ENCODE results near the gene LINGO3. TPM values are rescaled to one million over a fixed set of nuclear protein-coding genes. Genes with fewer than 3 reads are reported as not detected.

The LINGO3 gene
- total and polyA plus RNA-seq, 10 donors = 0.26 to 2.6 (median 0.76) TPM

DNA sequence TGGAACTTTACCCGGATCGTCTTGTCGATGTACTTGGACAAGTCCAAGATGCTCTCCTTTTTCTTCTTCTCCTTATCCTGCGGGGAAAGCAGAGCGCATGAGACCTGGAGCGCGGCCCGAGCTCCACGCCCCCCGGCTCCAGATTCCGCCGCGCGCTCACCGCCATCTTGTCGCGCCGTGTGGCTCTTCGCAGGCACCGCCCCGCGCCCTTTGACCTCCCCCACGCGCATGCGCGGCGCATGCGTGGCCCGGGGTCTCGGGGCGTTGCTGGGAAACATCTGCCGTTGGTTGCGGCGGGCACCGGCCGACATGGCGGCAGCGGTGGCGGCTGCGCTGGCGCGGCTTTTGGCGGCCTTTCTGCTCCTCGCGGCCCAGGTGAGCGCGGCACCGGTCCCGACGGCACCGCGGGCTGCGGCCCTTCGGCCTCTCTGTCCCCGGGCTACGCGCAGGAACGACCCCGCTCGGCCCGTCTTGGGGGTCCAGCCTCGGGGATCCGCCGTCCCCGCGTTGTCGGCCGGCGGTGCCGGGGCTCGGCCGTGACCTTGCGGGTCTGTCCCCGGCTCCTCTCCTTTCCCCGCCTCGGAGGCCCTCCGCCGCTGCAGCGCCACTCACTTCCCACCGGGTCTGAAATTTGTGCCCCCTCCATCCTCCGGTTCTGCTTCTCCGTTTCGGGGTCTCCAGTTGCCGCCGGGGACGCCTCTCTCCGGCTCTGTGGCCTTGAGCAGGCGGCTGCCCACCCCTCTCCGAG, 20.6 kb upstream of the LINGO3 start, which contains the start of the genes LSM7 and SPPL2B:
Gene LSM7, minus strand, starts transcription at position 186 of the 748 bp plus-strand sequence. Its CDS starts 20 bp downstream, at position 166.
Gene SPPL2B, plus strand, starts transcription at position 284 of the 748 bp plus-strand sequence. Its CDS starts 26 bp downstream, at position 310.
- Histone ChIP-seq H3K27ac (peak within 1 kb of the TSS; percentile 51 to 89 (median 82)), H3K36me3 (peaks cover 0 to 35% (median 14%) of the 10 kb centered on the region in 6 donors), H3K4me3 (peak within 1 kb of the TSS; percentile 66 to 99 (median 94)), H3K9me3 (no peaks in the 10 kb centered on the region), H3K4me1 (peaks cover 32 to 93% (median 85%) of the 10 kb centered on the region in 6 donors), H3K27me3 (replicated peaks in 1 of 7) (no peaks in the 10 kb centered on the region)
- TF ChIP-seq POLR2A (IDR thresholded peaks at IDR 0.05) (peak in 2 of 3 donors; percentile 74 to 88), CTCF (IDR thresholded peaks at IDR 0.05 in 8 of 11, conservative IDR thresholded peaks at IDR 0.05 in 3 of 11) (peak in 3 of 11 experiments; percentile 12 to 16 (median 14)), POLR2AphosphoS5 (IDR thresholded peaks at IDR 0.05) (peak; percentile 96 to 98 (median 96))
- intact Hi-C loops (cut with DNase I; ENCODE audit: low total_unique reads) = no loop called here
- 0 to 1% (median 1%) methylated on average over 58 to 89 of the region's 89 CpGs for WGBS, 5 donors
- DNase-seq = peak; percentile 97

DNA sequence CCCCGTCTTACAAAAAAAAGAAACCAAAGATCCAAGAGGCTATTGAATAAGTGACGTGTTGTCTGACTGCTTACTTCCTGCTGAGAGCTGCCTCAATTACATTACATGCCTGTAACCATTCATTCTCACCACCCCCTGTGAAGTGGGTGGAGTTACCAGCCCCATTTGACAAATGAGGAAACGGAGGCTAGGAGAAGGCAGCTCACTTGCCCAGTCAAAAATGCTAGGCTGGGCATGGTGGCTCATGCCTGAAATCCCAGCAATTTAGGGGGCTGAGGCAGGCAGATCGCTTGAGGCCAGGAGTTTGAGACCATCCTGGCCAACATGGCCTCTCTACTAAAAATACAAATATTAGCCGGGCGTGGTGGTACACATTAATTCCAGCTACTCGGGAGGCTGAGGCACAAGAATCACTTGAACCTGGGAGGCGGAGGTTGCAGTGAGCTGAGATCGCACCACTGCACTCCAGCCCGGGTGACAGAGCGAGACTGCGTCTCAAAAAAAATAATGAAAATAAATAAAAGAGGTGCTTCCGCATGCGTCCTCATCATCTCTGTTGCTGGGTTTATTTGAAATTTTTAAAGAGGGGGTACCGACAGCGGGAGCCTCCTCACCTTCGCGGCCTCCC, 19.9 kb upstream of the LINGO3 start:
- WGBS, 5 donors = 0 to 1% (median 1%) methylated on average over 18 of the region's 18 CpGs
- H3K36me3 ChIP-seq = peaks cover 0 to 41% (median 20%) of the 10 kb centered on the region in 6 donors
- DNase-seq = peak; percentile 72
- intact Hi-C loops (cut with DNase I; ENCODE audit: low total_unique reads) = no loop called here
- peak overlapping the region; percentile 66 to 99 (median 94) for H3K4me3 ChIP-seq
- H3K9me3 ChIP-seq = no peaks in the 10 kb centered on the region
- H3K27ac ChIP-seq = peak overlapping the region; percentile 51 to 89 (median 82)
- H3K27me3 ChIP-seq (replicated peaks in 1 of 7) = no peaks in the 10 kb centered on the region
- H3K4me1 ChIP-seq = peaks cover 30 to 94% (median 80%) of the 10 kb centered on the region in 6 donors
- TF ChIP-seq CTCF (IDR thresholded peaks at IDR 0.05 in 8 of 11, conservative IDR thresholded peaks at IDR 0.05 in 3 of 11) (no peak), POLR2AphosphoS5 (IDR thresholded peaks at IDR 0.05) (peak in 1 of 3 donors; percentile 84), POLR2A (IDR thresholded peaks at IDR 0.05) (peak in 1 of 3 donors; percentile 25)

DNA sequence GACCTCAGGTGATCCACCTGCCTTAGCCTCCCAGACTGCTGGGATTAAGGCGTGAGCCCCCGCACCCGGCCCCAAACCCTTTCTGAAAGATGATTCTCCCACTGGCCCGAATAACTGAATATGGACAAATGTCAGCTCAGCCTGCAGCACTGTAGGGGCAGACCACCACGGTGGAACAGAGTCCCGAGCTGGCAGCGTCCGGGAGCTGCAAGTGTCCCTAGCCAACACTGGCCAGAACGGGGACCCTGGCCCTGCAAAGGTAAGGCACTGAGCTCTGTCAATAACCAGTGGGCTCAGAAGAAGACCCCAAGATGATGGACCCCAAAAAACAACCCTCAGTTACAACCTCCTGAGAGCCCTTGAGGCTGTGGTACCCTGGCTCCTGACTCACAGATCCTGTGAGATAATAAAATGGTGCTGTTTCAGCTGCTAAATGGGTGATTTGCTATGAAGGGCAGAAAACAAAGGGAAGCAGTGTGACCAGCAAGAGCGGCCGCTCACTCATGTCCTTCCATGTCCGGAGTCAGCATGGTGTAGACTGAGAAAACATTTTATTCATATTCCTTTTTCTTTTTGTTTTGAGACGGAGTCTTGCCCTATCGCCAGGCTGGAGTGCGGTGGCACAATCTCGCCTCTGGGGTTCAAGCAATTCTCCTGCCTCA, 18.9 kb upstream of the LINGO3 start:
- Histone ChIP-seq H3K9me3 (no peaks in the 10 kb centered on the region), H3K4me3 (peak overlapping the region in 5 of 8 donors; percentile 66 to 99 (median 97)), H3K27me3 (replicated peaks in 1 of 7) (no peaks in the 10 kb centered on the region), H3K27ac (peak overlapping the region in 4 of 8 donors; percentile 84 to 89 (median 88)), H3K4me1 (peaks cover 27 to 90% (median 70%) of the 10 kb centered on the region in 6 donors), H3K36me3 (peaks cover 0 to 52% (median 28%) of the 10 kb centered on the region in 6 donors)
- TF ChIP-seq POLR2A (IDR thresholded peaks at IDR 0.05) (no peak), CTCF (IDR thresholded peaks at IDR 0.05 in 8 of 11, conservative IDR thresholded peaks at IDR 0.05 in 3 of 11) (no peak), POLR2AphosphoS5 (IDR thresholded peaks at IDR 0.05) (no peak)
- intact Hi-C loops (cut with DNase I; ENCODE audit: low total_unique reads) = no loop called here
- WGBS, 5 donors = 87 to 92% (median 88%) methylated on average over 16 of the region's 16 CpGs
- peak; percentile 71 for DNase-seq

Measured in spleen (tissue), 11 donors.